Measurements from ENCODE around the gene DEGS2.

DEGS2 gene

DNA sequence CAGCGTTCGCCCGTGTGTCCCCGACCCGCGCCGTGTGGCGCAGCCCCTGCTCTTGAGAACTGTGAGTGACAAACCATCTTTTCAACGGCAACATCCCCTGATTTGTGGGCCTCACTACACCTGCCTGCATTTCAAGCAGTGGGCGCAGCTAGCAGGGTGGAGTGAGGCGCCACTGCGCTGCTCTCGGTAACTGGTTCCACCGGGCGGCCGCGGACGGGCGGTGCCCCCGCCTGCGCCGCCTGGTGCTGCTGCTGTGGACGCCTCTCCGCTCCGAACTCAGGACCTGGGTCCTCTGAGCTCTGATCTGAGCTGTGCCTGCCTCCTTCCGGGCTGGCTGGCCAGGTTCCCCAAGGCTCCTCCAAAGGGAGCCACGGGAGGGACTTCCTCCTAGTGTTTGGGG, 5.9 kb upstream of the DEGS2 start:
- TF ChIP-seq ZNF664 (tag by site-specific recombination; IDR thresholded peaks at IDR 0.05), result no peak
- peak; percentile 25; the same call in 1 of the 2 replicates for TF ChIP-seq ZNF266 (tag by site-specific recombination; IDR thresholded peaks at IDR 0.05; ENCODE audit: low read depth)
- TF ChIP-seq ZNF571 (tag by site-specific recombination; IDR thresholded peaks at IDR 0.05), result no peak
- H3K36me3 ChIP-seq (ENCODE audit: control insufficient read depth in 2 of 2, insufficient read depth in 1 of 2, low read length in 2 of 2), result no peaks in the 10 kb centered on the region
- no peak overlapping the region for H3K4me3 ChIP-seq (ENCODE audit: low read depth, low read length)
- no peaks in the 10 kb centered on the region for H3K4me1 ChIP-seq (ENCODE audit: control insufficient read depth, insufficient read depth, low read length)
- no peaks in the 10 kb centered on the region for H3K9me3 ChIP-seq (ENCODE audit: control insufficient read depth, insufficient read depth, low read depth, low read length)
- ChIA-PET POLR2A (no interaction called here), CTCF (interaction anchor here (0.8 kb wide), 1 partner anchor 10 kb away, joined by 4 read pairs; no protein-coding TSS in a partner anchor)
- H3K27ac ChIP-seq (ENCODE audit: extremely low read depth, low read depth, low read length), result no peak overlapping the region

DNA sequence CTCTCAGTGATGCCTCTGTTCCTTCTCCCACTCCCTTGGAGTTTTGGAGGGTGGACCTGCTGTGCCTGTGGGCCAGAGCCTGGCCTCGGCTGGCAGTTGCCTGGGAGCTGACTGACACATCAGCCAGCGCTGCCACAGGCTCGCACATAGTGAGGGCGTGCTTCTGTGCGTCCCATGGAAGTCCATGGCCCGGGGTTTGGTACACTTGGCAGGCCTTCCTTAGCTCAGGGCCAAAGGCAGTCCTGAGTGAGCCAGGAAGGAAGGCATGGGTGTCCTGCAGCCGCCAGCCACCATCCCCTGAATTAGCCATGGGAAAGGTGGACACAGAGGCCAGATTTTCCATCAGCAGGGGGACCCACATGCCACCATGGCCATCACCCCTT, 1.1 kb upstream of the DEGS2 start:
- Histone ChIP-seq H3K4me3 (ENCODE audit: low read depth, low read length) (no peak overlapping the region), H3K36me3 (ENCODE audit: control insufficient read depth in 2 of 2, insufficient read depth in 1 of 2, low read length in 2 of 2) (no peaks in the 10 kb centered on the region), H3K27ac (ENCODE audit: extremely low read depth, low read depth, low read length) (no peak overlapping the region), H3K4me1 (ENCODE audit: control insufficient read depth, insufficient read depth, low read length) (0 out of 2 replicates have a peak, but pooled peaks cover 2% of the 10 kb centered on the region), H3K9me3 (ENCODE audit: control insufficient read depth, insufficient read depth, low read depth, low read length) (no peaks in the 10 kb centered on the region)
- ChIA-PET POLR2A (no interaction called here), CTCF (no interaction called here)
- no peak for TF ChIP-seq ZNF510 (tag by site-specific recombination; IDR thresholded peaks at IDR 0.05; ENCODE audit: insufficient replicate concordance)
- no peak for TF ChIP-seq IKZF3 (tag by site-specific recombination; IDR thresholded peaks at IDR 0.05)
- TF ChIP-seq ZNF391 (tag by site-specific recombination; IDR thresholded peaks at IDR 0.05; ENCODE audit: borderline replicate concordance, low read depth), result no peak
- TF ChIP-seq, protein P1, sequence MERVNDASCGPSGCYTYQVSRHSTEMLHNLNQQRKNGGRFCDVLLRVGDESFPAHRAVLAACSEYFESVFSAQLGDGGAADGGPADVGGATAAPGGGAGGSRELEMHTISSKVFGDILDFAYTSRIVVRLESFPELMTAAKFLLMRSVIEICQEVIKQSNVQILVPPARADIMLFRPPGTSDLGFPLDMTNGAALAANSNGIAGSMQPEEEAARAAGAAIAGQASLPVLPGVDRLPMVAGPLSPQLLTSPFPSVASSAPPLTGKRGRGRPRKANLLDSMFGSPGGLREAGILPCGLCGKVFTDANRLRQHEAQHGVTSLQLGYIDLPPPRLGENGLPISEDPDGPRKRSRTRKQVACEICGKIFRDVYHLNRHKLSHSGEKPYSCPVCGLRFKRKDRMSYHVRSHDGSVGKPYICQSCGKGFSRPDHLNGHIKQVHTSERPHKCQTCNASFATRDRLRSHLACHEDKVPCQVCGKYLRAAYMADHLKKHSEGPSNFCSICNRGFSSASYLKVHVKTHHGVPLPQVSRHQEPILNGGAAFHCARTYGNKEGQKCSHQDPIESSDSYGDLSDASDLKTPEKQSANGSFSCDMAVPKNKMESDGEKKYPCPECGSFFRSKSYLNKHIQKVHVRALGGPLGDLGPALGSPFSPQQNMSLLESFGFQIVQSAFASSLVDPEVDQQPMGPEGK (tag by site-specific recombination; IDR thresholded peaks at IDR 0.05), result no peak
- no peak for TF ChIP-seq ZNF544 (tag by site-specific recombination; IDR thresholded peaks at IDR 0.05)
- TF ChIP-seq ZNF704 (tag by site-specific recombination; IDR thresholded peaks at IDR 0.05), result no peak
- TF ChIP-seq ZNF677 (tag by site-specific recombination; IDR thresholded peaks at IDR 0.05), result no peak
- no peak for TF ChIP-seq ZBTB48 (tag by site-specific recombination; IDR thresholded peaks at IDR 0.05)
- no peak for TF ChIP-seq EGR2 (tag by site-specific recombination; IDR thresholded peaks at IDR 0.05; ENCODE audit: low read depth)
- TF ChIP-seq ZNF521 (tag by site-specific recombination; IDR thresholded peaks at IDR 0.05), result no peak
- TF ChIP-seq ZNF132 (tag by site-specific recombination; IDR thresholded peaks at IDR 0.05; ENCODE audit: borderline replicate concordance), result no peak
- no peak for TF ChIP-seq ZNF571 (tag by site-specific recombination; IDR thresholded peaks at IDR 0.05)
- no peak for TF ChIP-seq SALL2 (tag by site-specific recombination; IDR thresholded peaks at IDR 0.05; ENCODE audit: borderline replicate concordance)
- TF ChIP-seq ZNF350 (tag by site-specific recombination; IDR thresholded peaks at IDR 0.05), result no peak
- no peak for TF ChIP-seq ZNF239 (tag by site-specific recombination; IDR thresholded peaks at IDR 0.05)
- no peak for TF ChIP-seq ZNF433 (tag by site-specific recombination; IDR thresholded peaks at IDR 0.05; ENCODE audit: low read depth)
- TF ChIP-seq ZNF221 (tag by site-specific recombination; IDR thresholded peaks at IDR 0.05; ENCODE audit: borderline replicate concordance), result no peak

DNA sequence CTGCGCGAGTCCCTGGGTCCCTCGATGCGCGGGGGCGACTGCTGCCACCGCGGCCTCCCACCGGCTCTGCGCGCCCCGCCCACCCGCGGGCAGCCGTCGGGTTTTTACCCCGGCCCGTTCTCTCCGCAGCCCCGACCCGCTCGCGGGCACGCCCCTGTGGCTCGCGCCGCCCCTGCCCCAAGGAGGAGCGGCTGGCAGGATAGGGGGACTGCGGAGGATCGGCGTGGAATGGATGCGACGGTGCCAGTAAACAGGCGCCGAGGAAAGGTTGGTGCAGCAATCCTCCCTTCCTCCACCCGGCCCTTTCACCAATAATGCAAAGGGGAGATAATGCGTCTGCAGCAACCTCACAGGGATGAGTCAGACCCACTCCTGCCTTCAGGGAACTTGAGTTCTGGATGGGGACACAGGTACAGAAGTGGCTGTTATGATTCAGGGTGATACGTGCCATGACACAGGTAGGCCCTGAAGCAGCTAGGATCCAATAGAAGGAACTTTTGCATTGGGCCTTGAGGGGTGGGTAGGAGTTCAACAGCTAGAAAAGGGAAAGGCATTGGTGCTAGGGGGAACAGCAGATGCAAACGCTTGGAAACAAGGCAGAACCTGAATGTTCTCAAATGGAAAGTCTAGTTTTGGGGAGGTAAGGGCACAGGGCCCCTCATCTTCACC, 554 bp upstream of the DEGS2 start:
- CTCF ChIA-PET, result no interaction called here
- TF ChIP-seq ZFP3 (tag by site-specific recombination; IDR thresholded peaks at IDR 0.05; ENCODE audit: low read depth), result peak; percentile 99
- no peak for TF ChIP-seq ATF2 (tag by site-specific recombination; IDR thresholded peaks at IDR 0.05; ENCODE audit: low read depth)
- no peak for TF ChIP-seq HOXA7 (CRISPR knock-in tag; IDR thresholded peaks at IDR 0.05; ENCODE audit: borderline replicate concordance)
- peak; percentile 53; the same call in 1 of the 2 replicates for TF ChIP-seq ZBTB44 (tag by site-specific recombination; IDR thresholded peaks at IDR 0.05)
- TF ChIP-seq ZNF555 (tag by site-specific recombination; conservative IDR thresholded peaks at IDR 0.05), result no peak
- no peak for TF ChIP-seq ZNF670 (tag by site-specific recombination; IDR thresholded peaks at IDR 0.05; ENCODE audit: low read depth)
- 0 out of 2 replicates have a peak, but pooled peaks have one; percentile 38 for TF ChIP-seq ZNF169 (tag by site-specific recombination; IDR thresholded peaks at IDR 0.05)

More for the DNA sequence above, 554 bp upstream of the DEGS2 start:
- POLR2A ChIA-PET, result interaction anchor here (0.6 kb wide), 1 partner anchor 143 kb away, joined by 3 read pairs; no protein-coding TSS in a partner anchor
- H3K27ac ChIP-seq (ENCODE audit: extremely low read depth, low read depth, low read length), result 0 out of 2 replicates have a peak overlapping the region, but pooled peaks have one; percentile 4
- no peaks in the 10 kb centered on the region for H3K9me3 ChIP-seq (ENCODE audit: control insufficient read depth, insufficient read depth, low read depth, low read length)
- H3K4me1 ChIP-seq (ENCODE audit: control insufficient read depth, insufficient read depth, low read length), result 0 out of 2 replicates have a peak, but pooled peaks cover 2% of the 10 kb centered on the region
- peak overlapping the region; percentile 31 for H3K4me3 ChIP-seq (ENCODE audit: low read depth, low read length)
- no peaks in the 10 kb centered on the region for H3K36me3 ChIP-seq (ENCODE audit: control insufficient read depth in 2 of 2, insufficient read depth in 1 of 2, low read length in 2 of 2)

Data from HEK293 (cell line).